Esophagus (tissue), 2 donors: Measurements from ENCODE around the gene EEF1A2. TPM values are rescaled to one million over a fixed set of nuclear protein-coding genes. Genes with fewer than 3 reads are reported as not detected.

Experiments
- H3K27ac ChIP-seq, 2 donors: one replicate each; pipeline ENCODE4 v1.5.1; 2013; ENCODE audit warnings: low read depth in 2 of 2, mild to moderate bottlenecking in 2 of 2, inconsistent platforms in 1 of 2, low read length in 1 of 2, moderate library complexity in 1 of 2
- H3K27me3 ChIP-seq, 2 donors: one replicate each; pipeline ENCODE4 v1.6.1; 2013; ENCODE audit warnings: low read length in 2 of 2, control low read depth in 1 of 2, mild to moderate bottlenecking in 1 of 2; ENCODE audit not compliant: insufficient read depth in 2 of 2, control insufficient read depth in 1 of 2
- H3K36me3 ChIP-seq, 2 donors: one replicate each; pipeline ENCODE4 v1.6.1; 2013; ENCODE audit warnings: low read length in 1 of 2; ENCODE audit not compliant: control insufficient read depth in 2 of 2, insufficient read depth in 2 of 2
- H3K4me1 ChIP-seq, 2 donors: one replicate each; pipeline ENCODE4 v1.6.1; 2013; ENCODE audit warnings: low read length in 1 of 2; ENCODE audit not compliant: control insufficient read depth in 2 of 2, insufficient read depth in 2 of 2
- H3K4me3 ChIP-seq, 2 donors: one replicate each; pipeline ENCODE4 v1.5.1; 2013; ENCODE audit warnings: low read length in 2 of 2, mild to moderate bottlenecking in 2 of 2, low read depth in 1 of 2, moderate library complexity in 1 of 2
- H3K9me3 ChIP-seq, 2 donors: one replicate each; pipeline ENCODE4 v1.6.1; 2013; ENCODE audit warnings: mild to moderate bottlenecking in 2 of 2, low read depth in 1 of 2, low read length in 1 of 2, moderate library complexity in 1 of 2; ENCODE audit not compliant: control insufficient read depth in 2 of 2, insufficient read depth in 1 of 2
- WGBS, 2 donors: extraction: QIAGEN DNeasy Blood & Tissue Kit; methylation state at CpG; one replicate each; pipeline ENCODE4 v1.1.7; 2013; 5-methylcytosine and 5-hydroxymethylcytosine counted together
- polyA plus RNA-seq, 2 donors: library from polyadenylated mRNA; stranded (reverse); fragments of 200-250 nt; gene quantifications; one replicate each; pipeline ENCODE4 v1.2.3, GENCODE V29; 2013
- donor health status: healthy with polysubstance abuse.
- donor health status: Bipolar disorder and iron deficiency.

The EEF1A2 gene
- polyA plus RNA-seq, 2 donors = 0.86 to 7.3 TPM

DNA sequence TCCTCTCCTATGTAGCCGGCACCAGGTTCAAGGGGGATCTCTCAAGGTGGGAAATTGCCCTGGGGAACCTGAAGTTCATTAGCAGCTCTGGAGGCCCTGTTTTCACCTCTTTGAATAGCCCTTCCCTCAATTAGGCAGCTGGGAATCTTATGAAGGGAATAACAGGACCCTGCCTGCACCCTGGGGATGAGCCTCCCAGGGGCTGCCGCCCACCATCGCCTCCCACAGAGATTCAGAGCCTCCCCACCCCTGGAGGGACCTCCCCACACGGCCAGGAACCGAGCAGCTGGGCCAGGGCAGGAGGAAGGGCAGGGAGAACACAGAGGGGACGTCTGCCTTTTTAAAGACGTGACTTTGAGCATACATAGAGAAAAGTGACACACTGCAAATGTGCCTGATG is 4.6 kb upstream of the EEF1A2 start:
- Histone ChIP-seq H3K27ac (no peak overlapping the region), H3K4me3 (no peak overlapping the region), H3K27me3 (peaks cover 0 to 9% of the 10 kb centered on the region in 2 donors), H3K9me3 (peaks cover 3 to 14% of the 10 kb centered on the region in 2 donors), H3K4me1 (peaks cover 0 to 4% of the 10 kb centered on the region in 2 donors), H3K36me3 (no peaks in the 10 kb centered on the region)
- WGBS, 2 donors = 37 to 39% methylated on average over 7 of the region's 7 CpGs

- H3K36me3 ChIP-seq = no peaks in the 10 kb centered on the region
- H3K27ac ChIP-seq = no peak overlapping the region
- peaks cover 0 to 13% of the 10 kb centered on the region in 2 donors for H3K27me3 ChIP-seq
- no peak overlapping the region for H3K4me3 ChIP-seq
- WGBS, 2 donors = 55 to 57% methylated on average over 10 to 15 of the region's 15 CpGs
- H3K9me3 ChIP-seq = peaks cover 3 to 14% of the 10 kb centered on the region in 2 donors
- H3K4me1 ChIP-seq = peaks cover 2 to 4% of the 10 kb centered on the region in 2 donors
Measured at GRCh38 chr20:63502671-63503172, 3.8 kb upstream of the EEF1A2 start.

GRCh38 chr20:63501818-63502670 is 3.2 kb upstream of the EEF1A2 start:
- Histone ChIP-seq H3K4me1 (peaks cover 3 to 4% of the 10 kb centered on the region in 2 donors), H3K9me3 (peaks cover 3 to 14% of the 10 kb centered on the region in 2 donors), H3K27me3 (peaks cover 0 to 13% of the 10 kb centered on the region in 2 donors), H3K27ac (no peak overlapping the region), H3K4me3 (no peak overlapping the region), H3K36me3 (no peaks in the 10 kb centered on the region)
- 19 to 23% methylated on average over 25 to 26 of the region's 26 CpGs for whole genome bisulfite sequencing, 2 donors

DNA sequence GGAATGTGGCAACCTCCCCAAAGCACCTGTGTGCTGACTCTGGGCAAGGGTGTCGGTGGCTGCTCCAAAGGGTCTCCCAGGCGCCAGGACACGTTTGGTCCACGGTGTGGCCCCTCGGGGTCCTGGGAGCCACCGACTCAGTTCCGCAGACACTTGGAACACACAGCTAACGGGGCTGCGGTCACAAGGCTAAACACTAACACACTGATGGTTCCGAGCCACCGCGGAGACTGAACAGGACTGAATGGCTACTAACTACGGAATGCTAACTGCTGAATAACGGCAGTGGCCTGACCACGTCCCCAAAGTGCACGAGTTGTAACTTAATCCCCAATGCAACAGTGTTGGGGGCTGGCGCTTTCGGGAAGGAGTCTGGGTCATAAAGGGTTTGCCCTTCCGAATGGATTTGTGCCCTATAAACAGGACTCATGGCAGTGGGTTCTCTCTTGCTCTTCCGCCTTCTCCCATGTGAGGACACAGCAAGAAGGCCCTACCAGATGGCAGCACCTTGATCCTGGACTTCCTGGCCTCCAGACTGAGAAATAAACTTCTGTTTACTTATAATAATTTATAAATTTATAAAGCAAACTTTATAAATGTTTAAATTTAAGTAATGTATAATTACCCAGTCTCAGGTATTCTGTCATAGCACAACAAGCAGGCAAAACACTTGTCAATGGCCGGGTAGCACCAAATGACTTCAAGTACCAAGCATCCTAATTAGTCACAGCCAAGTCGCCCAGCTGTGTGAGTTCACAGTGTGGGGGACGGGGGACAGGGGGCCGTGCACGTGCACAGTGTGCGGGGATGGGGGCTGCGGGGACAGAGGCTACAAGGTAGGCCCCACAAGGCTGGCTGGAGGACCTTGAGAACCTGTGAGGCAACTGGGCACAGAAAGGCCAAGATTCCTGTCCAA is 2.3 kb upstream of the EEF1A2 start:
- Histone ChIP-seq H3K9me3 (peaks cover 3 to 14% of the 10 kb centered on the region in 2 donors), H3K36me3 (no peaks in the 10 kb centered on the region), H3K27ac (no peak overlapping the region), H3K4me1 (peaks cover 4 to 6% of the 10 kb centered on the region in 2 donors), H3K27me3 (peaks cover 0 to 13% of the 10 kb centered on the region in 2 donors), H3K4me3 (no peak overlapping the region)
- WGBS, 2 donors = 76 to 83% methylated on average over 27 of the region's 27 CpGs

DNA sequence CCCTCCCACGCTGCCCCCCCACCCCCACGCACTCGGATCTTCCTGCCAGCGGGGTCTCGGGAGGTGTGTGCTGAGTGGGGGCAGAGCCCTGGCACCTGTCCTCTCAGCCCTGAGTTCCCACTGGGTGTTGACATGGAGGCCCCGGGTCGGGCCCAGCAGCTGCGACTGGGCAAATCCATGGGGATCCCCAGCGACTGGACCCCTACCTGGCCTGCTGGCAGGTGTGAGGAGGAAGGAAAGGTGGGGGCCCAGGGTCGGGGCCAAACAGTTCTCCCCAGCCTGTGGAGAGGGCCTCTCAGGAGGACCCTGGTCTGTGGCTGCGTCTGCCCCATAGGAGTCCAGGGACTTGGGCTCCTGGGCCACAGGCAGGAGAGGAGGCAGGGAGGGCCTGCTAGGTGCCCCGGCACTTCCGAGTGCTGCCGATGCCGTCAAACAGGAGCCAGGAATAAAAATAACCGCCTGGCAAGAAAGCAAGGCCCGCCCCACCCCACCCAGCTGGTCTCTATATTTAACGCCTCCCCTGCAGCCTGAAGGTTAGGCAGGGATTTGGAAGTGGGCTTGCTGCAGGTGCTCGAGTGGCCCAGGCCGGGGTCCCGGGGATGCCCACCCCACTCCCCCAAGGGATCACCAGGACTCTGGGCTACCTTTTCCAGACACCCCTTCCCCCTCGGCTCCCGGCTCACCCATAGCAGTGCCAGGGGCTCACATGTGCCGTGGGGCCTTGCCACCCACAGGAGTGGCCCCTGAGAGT is 1.4 kb upstream of the EEF1A2 start:
- Histone ChIP-seq H3K27me3 (peaks cover 0 to 13% of the 10 kb centered on the region in 2 donors), H3K27ac (no peak overlapping the region), H3K4me3 (no peak overlapping the region), H3K9me3 (peaks cover 3 to 8% of the 10 kb centered on the region in 2 donors), H3K36me3 (no peaks in the 10 kb centered on the region), H3K4me1 (peaks cover 4 to 6% of the 10 kb centered on the region in 2 donors)
- 77 to 78% methylated on average over 24 of the region's 24 CpGs for WGBS, 2 donors

DNA sequence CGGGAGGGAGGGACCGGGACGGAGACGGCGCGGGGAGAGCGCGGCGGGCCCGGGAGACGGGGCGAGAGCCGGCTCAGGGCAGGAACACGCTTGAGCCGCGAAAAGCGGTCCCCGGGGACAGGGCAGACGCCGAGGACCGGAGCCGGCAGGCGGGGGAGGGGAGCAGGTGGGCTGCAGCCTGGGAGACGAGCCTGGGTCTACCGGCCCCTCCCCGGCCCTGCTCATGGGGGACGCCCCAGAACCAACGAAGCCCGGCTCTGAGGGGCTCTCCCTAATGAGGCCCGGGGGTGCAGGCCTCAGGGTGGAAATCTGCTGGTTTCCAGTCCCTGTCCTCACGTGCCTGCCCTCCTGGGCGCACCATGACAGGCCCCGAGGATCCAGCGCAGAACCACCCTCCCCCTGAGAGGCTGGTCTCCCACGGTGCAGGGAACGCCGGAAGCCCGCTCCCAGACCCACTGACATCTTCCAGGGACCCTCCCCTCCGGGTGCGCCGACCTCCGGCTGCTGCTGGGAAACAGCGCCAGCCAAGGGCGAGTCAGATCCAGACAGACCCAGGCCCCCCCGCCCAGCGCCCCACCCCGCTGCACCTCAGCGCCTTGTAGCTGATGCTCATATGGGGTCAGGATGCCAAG is 571 bp upstream of the EEF1A2 start:
- Histone ChIP-seq H3K4me1 (peaks cover 4 to 6% of the 10 kb centered on the region in 2 donors), H3K27ac (no peak overlapping the region), H3K9me3 (peaks cover 0 to 2% of the 10 kb centered on the region in 2 donors), H3K27me3 (peaks cover 0 to 13% of the 10 kb centered on the region in 2 donors), H3K36me3 (no peaks in the 10 kb centered on the region), H3K4me3 (peak overlapping the region in 1 of 2 donors; percentile 42)
- 8 to 14% methylated on average over 33 to 48 of the region's 48 CpGs for WGBS, 2 donors

GRCh38 chr20:63497946-63498935 is 642 bp downstream of the EEF1A2 start:
- Histone ChIP-seq H3K27ac (no peak overlapping the region), H3K36me3 (no peaks in the 10 kb centered on the region), H3K9me3 (no peaks in the 10 kb centered on the region), H3K4me1 (peaks cover 4 to 6% of the 10 kb centered on the region in 2 donors), H3K27me3 (peaks cover 0 to 15% of the 10 kb centered on the region in 2 donors), H3K4me3 (peak overlapping the region in 1 of 2 donors; percentile 42)
- 4 to 5% methylated on average over 14 to 60 of the region's 60 CpGs for WGBS, 2 donors
